Heart left ventricle (tissue), 16 donors: ENCODE measurements around the gene NIPAL3. TPM values are rescaled to one million over a fixed set of nuclear protein-coding genes. Genes with fewer than 3 reads are reported as not detected.

Experiments used
- ATAC-seq, 4 donors: fragments of 200-7000 bp; cut with Tn5 transposase; one replicate each; pipeline ENCODE4 v1.9.1; 2020 to 2022; ENCODE audit warnings: moderate library complexity in 4 of 4, mild to moderate bottlenecking in 3 of 4, moderate number of reproducible peaks in 1 of 4
- DNase-seq, 5 donors: peaks; one replicate each; pipeline ENCODE4 v3.0.0-alpha.2; 2020
- H3K27ac ChIP-seq, 12 donors: fragments of 200-600 bp; sonication (generic) in 4 of 12; one replicate each; pipeline versions ENCODE4 v1.5.0 to v1.8.0; 2016 to 2022; ENCODE audit warnings: mild to moderate bottlenecking in 2 of 12
- H3K27me3 ChIP-seq, 9 donors: fragments of 200-600 bp; sonication (generic) in 2 of 9; one replicate each; pipeline versions ENCODE4 v1.5.1 to v1.8.0; 2016 to 2022; ENCODE audit warnings: mild to moderate bottlenecking in 3 of 9
- H3K36me3 ChIP-seq, 9 donors: fragments of 200-600 bp; sonication (generic) in 2 of 9; one replicate each; pipeline versions ENCODE4 v1.5.0 to v1.8.0; 2018 to 2022; ENCODE audit warnings: mild to moderate bottlenecking in 2 of 9
- H3K4me1 ChIP-seq, 12 donors: fragments of 200-600 bp; sonication (generic) in 4 of 12; one replicate each; pipeline versions ENCODE4 v1.5.0 to v1.8.0; 2016 to 2022; ENCODE audit warnings: mild to moderate bottlenecking in 3 of 12
- H3K4me3 ChIP-seq, 12 donors: fragments of 200-600 bp; sonication (generic) in 4 of 12; one replicate each; pipeline versions ENCODE4 v1.5.0 to v1.8.0; 2017 to 2022; ENCODE audit warnings: mild to moderate bottlenecking in 9 of 12, moderate library complexity in 4 of 12
- H3K9me3 ChIP-seq, 12 donors: fragments of 200-600 bp; sonication (generic) in 4 of 12; one replicate each; pipeline versions ENCODE4 v1.5.0 to v1.8.0; 2016 to 2022; ENCODE audit warnings: mild to moderate bottlenecking in 1 of 12
- POLR2A ChIP-seq, 2 donors: fragments of 450-650 bp; IDR thresholded peaks; one replicate each; pipeline ENCODE4 v1.6.1; 2017; ENCODE audit warnings: antibody characterized with exemption in 2 of 2, mild to moderate bottlenecking in 2 of 2, moderate library complexity in 2 of 2
- WGBS, 4 donors: extraction: QIAGEN DNeasy Blood & Tissue Kit in 2 of 4; methylation state at CpG; one replicate each; pipeline versions ENCODE4 v1.1.5 to v1.1.7; 2013 to 2018; 5-methylcytosine and 5-hydroxymethylcytosine counted together
- intact Hi-C, 10 donors: fragments of 100-400 bp; cut with DNase I; formaldehyde crosslinking; loops; one replicate each; pipeline versions ENCODE4 v1.11.1 to v1.14.2; 2022
- polyA plus RNA-seq, 2 donors: library from polyadenylated mRNA; stranded (reverse); fragments of 200-250 nt; gene quantifications; one replicate each; pipeline ENCODE4 v1.2.3, GENCODE V29; 2013
- total RNA-seq, 9 donors: library from RNA; depleted of rRNA in 2 of 9; stranded (reverse); fragments of >200 nt in 2 of 9; fragmentation: NEBNext Ultra II Directional in 3 of 9; extraction: Animal tissue kit (Norgen Biotek cat#: 25700) in 3 of 9; gene quantifications; one replicate each; pipeline versions ENCODE4 v1.1.0 to v1.2.4, GENCODE V29; 2016 to 2023
- TF ChIP-seq, protein P1 (sequence below), 12 donors: fragments of 200-600 bp; sonication (generic) in 4 of 12; IDR thresholded peaks; one replicate each; pipeline versions ENCODE4 v1.5.0 to v1.8.0; 2018 to 2022; ENCODE audit warnings: antibody characterized with exemption in 12 of 12, mild to moderate bottlenecking in 5 of 12
- donor health status: ischemic (EF 13 %, LVEDD 7.1; RV severe dilation, severe dysfunction).
- donor health status: healthy with polysubstance abuse.
- donor health status: DM: no; HTN: yes; CAD: no.
- donor health status: DM: no; HTN: no; CAD: no.
- donor health status: ischemic (EF 25% LVEDD 6.9; RV normal size, moderate dysfunction).
- donor health status: ischemic (EF 25% LVEDD 5.7; RV mildly dilated, moderate dysfunction).
- donor health status: healthy.
- donor health status: DM: yes; HTN: yes; CAD: no.
- donor health status: ischemic (EF 35%, LVEDD 5.7; RV mildly dilated, moderate dysfunction).
- donor health status: nonischemic (EF 11% LVEDD 7.7; RV severe dilation, severe dysfunction).
- donor health status: DM: yes; HTN: yes; CAD: no.
- donor health status: PGD.
- donor health status: ischemic (EF 29% LVEDD 5.4; RV normal size, mild dysfunction).
- donor health status: nonischemic (EF 23%, LVEDD 6.1; RV moderate dilation, normal function).

Gene NIPAL3
- total and polyA plus RNA-seq, 11 donors, result 9.8 to 48.3 (median 27.8) TPM

DNA sequence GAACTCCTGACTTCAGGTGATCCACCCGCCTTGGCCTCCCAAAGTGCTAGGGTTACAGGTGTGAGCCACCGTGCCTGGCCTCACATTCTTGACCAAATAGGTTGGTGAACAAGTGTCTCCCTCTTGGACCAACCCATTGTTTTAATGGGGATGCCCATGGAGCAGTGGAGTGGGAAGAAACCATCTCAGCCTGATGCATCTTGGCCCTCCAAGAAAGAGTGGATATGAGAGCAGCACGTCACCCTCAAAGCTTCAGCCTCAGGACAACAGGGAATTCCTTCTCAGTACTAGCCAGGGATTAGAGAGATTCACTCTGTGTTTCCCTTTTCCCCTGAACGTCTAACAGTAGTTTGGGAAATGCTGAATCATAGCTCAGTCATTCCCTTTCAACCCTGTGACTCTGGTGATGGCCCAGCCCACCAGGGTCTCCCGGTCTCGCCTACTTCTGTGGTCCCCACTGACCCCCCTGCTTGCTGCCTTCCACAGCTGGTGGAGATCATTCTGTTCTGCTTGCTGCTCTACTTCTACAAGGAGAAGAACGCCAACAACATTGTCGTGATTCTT is 37.4 kb downstream of the NIPAL3 start:
- Histone ChIP-seq H3K4me1 (no peaks in the 10 kb centered on the region), H3K27ac (no peak overlapping the region), H3K4me3 (no peak overlapping the region), H3K9me3 (no peaks in the 10 kb centered on the region), H3K36me3 (peaks cover 0 to 77% (median 53%) of the 10 kb centered on the region in 9 donors), H3K27me3 (no peaks in the 10 kb centered on the region)
- intact Hi-C loops, result no loop called here
- no peak for TF ChIP-seq POLR2A (IDR thresholded peaks at IDR 0.05)
- TF ChIP-seq, protein P1, sequence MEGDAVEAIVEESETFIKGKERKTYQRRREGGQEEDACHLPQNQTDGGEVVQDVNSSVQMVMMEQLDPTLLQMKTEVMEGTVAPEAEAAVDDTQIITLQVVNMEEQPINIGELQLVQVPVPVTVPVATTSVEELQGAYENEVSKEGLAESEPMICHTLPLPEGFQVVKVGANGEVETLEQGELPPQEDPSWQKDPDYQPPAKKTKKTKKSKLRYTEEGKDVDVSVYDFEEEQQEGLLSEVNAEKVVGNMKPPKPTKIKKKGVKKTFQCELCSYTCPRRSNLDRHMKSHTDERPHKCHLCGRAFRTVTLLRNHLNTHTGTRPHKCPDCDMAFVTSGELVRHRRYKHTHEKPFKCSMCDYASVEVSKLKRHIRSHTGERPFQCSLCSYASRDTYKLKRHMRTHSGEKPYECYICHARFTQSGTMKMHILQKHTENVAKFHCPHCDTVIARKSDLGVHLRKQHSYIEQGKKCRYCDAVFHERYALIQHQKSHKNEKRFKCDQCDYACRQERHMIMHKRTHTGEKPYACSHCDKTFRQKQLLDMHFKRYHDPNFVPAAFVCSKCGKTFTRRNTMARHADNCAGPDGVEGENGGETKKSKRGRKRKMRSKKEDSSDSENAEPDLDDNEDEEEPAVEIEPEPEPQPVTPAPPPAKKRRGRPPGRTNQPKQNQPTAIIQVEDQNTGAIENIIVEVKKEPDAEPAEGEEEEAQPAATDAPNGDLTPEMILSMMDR (IDR thresholded peaks at IDR 0.05), result no peak
- ATAC-seq, result no peak
- 86 to 91% (median 89%) methylated on average over 7 to 8 of the region's 8 CpGs for WGBS, 4 donors
- no peak for DNase-seq

DNA sequence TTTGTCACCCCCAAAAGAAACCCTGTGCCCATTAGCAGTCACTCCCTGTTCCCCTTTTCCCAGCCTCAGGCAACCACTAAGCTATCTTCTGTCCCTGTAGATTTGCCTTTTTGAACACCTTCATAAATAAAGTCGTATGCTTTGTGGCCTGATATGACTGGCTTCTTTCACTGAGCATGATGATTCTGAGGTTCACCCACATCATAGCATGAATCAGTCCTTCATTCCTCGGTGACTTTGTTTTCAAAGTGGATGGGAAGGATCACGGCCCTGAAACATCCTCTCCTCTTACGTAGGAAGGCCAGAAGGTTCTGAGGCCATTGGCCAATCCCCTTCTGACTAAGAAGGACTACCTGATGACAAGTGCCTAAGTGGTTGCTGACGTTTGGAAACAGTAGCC is 39.1 kb downstream of the NIPAL3 start:
- no peaks in the 10 kb centered on the region for H3K27me3 ChIP-seq
- H3K4me1 ChIP-seq, result no peaks in the 10 kb centered on the region
- no peak overlapping the region for H3K27ac ChIP-seq
- H3K36me3 ChIP-seq, result peaks cover 0 to 78% (median 56%) of the 10 kb centered on the region in 9 donors
- intact Hi-C loops, result no loop called here
- TF ChIP-seq, protein P1 (IDR thresholded peaks at IDR 0.05), result no peak
- no peak for TF ChIP-seq POLR2A (IDR thresholded peaks at IDR 0.05)
- H3K9me3 ChIP-seq, result no peaks in the 10 kb centered on the region
- WGBS, 4 donors, result 76 to 83% (median 81%) methylated on average over 5 of the region's 5 CpGs
- ATAC-seq (no peak), DNase-seq (no peak)
- H3K4me3 ChIP-seq, result no peak overlapping the region

DNA sequence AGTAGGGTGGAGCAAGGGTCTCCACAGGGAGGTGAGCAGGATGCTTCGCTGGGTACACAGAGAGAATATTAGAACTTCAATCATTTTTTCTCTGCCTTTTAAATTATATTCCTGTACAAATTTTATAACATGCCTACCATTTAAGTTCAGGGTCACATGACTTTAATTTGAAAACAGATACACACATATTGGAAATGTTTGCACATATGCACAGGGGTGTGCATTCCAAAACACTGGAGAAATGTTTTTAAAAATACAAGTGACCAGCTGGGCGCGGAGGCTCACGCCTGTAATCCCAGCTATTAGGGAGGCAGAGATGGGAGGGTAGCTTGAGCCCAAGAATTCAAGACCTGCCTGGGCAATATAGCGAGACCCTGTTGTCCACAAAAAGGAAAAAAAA is 39.7 kb downstream of the NIPAL3 start:
- DNase-seq (no peak), ATAC-seq (no peak)
- peaks cover 0 to 76% (median 59%) of the 10 kb centered on the region in 9 donors for H3K36me3 ChIP-seq
- H3K4me1 ChIP-seq, result no peaks in the 10 kb centered on the region
- WGBS, 4 donors, result 96 to 98% (median 97%) methylated on average over 5 of the region's 5 CpGs
- H3K27ac ChIP-seq, result no peak overlapping the region
- no peak for TF ChIP-seq POLR2A (IDR thresholded peaks at IDR 0.05)
- TF ChIP-seq, protein P1 (IDR thresholded peaks at IDR 0.05), result no peak
- no peaks in the 10 kb centered on the region for H3K9me3 ChIP-seq
- H3K4me3 ChIP-seq, result no peak overlapping the region
- intact Hi-C loops, result no loop called here
- H3K27me3 ChIP-seq, result no peaks in the 10 kb centered on the region

DNA sequence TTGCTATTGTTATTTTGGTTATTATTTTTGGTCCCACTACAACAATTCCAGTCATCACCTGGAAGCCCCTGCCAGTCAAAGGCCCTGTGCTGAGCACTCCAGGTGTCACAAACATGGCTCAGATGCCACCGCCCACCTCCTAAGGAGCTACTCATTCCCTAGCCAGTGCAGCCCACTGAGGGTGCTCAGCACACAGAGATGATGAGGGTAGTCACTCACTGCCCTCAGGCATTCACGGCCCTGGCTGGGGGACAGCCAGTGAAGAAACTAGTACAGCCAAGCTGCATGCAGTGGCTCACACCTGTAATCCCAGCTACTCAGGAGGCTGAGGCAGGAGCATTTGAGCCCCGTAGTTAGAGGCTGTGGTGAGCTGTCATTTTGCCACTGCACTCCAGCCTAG is 42.3 kb downstream of the NIPAL3 start:
- DNase-seq (no peak), ATAC-seq (no peak)
- Histone ChIP-seq H3K9me3 (no peaks in the 10 kb centered on the region), H3K27me3 (no peaks in the 10 kb centered on the region), H3K4me1 (no peaks in the 10 kb centered on the region), H3K27ac (no peak overlapping the region), H3K36me3 (peaks cover 0 to 70% (median 59%) of the 10 kb centered on the region in 9 donors), H3K4me3 (no peak overlapping the region)
- TF ChIP-seq, protein P1 (IDR thresholded peaks at IDR 0.05), result no peak
- no peak for TF ChIP-seq POLR2A (IDR thresholded peaks at IDR 0.05)
- intact Hi-C loops, result no loop called here
- WGBS, 4 donors, result 91 to 96% (median 93%) methylated on average over 3 of the region's 3 CpGs
